ENCODE results near the gene HCFC1.
A peak's percentile ranks its signal among the peaks of the same experiment; 100 is the strongest.

HCFC1 gene

DNA sequence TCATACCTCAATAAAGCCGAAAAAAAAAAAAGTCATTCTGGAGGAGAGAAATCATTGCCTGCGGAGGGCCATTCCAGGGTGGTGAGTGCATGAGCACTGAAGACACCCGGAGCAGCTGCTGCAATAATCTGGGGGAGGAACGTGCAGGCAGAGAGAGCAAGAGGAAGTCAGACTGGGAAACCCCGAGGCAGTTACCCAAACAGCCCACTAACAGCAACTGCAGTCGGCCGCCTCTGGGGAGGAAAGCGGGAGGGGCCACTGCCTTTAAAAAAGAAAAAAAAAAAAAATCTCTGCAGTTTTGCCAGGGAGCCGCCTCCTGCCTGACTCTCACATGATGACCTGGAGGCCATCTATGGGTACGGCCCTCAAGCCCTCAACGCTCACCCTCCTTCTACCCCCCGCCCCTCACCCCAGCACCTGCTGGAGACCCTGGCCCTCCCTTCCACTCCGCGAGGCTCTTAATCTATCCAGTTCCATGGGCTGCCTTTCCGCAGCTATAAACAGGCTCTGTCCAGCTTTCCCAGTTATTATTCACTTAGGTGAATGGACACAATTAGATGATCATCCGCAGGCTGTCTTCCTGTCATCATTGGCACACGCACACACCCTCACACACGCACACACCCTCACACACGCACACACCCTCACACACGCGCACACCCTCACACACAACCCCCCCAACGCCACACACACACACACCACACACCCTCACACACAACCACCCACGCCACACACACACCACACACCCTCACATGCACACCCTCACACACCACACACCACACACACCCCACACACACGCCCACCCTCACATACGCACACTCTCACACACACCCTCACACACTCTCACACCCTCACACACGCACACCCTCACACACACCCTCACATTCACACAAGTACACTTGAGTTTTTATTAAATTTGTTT, 70.5 kb downstream of the HCFC1 start:
- peak; percentile 55 to 59 for DNase-seq

DNA sequence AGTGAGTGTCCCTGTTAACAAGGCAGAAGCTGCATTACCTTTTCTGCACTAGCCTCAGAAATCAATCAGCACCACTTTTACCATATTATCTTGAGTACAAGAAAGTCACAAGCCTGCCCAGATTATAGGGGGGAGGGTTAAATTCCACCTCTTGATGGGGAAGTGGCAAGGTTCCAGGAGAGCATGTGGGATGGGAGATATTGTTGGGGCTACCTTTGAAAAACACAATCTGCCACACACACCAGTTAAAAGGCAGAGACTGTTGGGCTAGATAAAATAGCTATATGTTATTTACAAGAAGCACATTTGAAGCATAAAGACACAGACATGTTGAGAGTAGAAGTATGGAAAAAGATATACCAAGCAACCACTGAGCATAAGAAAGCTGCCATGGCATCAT, 73.7 kb downstream of the HCFC1 start:
- DNase-seq: no peak

Data from stimulated activated CD4-positive, alpha-beta T cell treated with anti-CD3 and anti-CD28 coated beads, Interleukin-2, amount 100 ng/mL, for 24 hours (primary cell).